Astrocyte of the cerebellum (primary cell): ENCODE results near the gene ZDHHC14.
"Not testable (repeated sequence)": the region's sequence is repeated elsewhere in the genome, so short reads cannot be mapped to it uniquely, and the experiment has no call there.

ENCODE experiments used
- DNase-seq: peaks from one replicate; pipeline ENCODE4 v3.0.0-alpha.2; 2011; ENCODE audit warnings: low read depth
- H3K4me3 ChIP-seq: 2 replicates; pipeline ENCODE4 v1.5.1; 2011; ENCODE audit warnings: mild to moderate bottlenecking, low read depth, low read length, moderate library complexity
- in situ Hi-C: cut with HindIII; loops from 2 replicates; pipeline ENCODE4 v1.10.0; 2017; ENCODE audit warnings: low sequenced_read_pairs
- TF ChIP-seq, protein P1 (sequence below): IDR thresholded peaks from 2 replicates; pipeline ENCODE4 v1.5.1; 2012; ENCODE audit warnings: low read length, low read depth, moderate library complexity, mild to moderate bottlenecking; ENCODE audit errors: missing control alignments

Gene ZDHHC14

DNA sequence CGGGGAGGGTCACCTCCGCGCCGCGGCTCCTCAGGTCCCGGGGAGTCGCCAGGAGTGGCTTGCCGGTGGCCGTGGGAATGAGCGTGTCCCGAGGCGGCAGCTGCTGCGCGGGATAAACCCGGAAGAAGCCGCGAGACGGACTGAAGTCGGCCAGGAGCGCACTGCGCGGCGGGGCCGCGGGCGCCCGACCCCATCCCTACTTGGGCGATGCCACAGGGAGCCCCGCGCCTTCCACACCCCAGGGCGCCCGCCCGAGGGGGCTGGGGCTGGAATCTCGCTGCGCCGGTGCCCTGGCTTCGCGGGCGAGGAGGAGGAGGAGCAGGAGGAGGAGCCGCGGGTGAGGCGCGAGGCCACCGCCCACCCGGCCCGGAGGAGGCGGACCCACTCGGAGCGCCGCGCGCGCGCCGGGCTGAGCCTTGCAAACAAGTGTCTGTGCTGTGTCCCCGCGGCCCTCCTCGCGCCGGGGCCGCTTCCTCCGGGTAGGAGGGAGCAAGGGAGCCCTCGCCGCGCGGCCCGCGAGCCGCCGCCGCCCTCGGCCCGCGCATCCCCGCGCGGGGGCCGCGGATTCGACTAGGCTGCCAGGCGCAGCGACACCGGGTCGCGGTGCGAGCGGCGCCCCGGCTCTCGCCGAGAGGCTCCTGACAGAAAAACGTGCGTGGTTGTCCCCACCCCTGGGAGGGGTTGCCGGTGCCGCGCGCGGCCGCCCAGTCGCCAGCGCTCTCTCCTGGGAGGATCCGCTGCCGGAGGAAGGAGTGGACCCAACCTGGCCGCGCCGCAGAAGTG, at the start of gene ZDHHC14:
Gene ZDHHC14 (plus strand): TSS at position 412 of the 783 bp plus-strand sequence.
- TF ChIP-seq, protein P1, sequence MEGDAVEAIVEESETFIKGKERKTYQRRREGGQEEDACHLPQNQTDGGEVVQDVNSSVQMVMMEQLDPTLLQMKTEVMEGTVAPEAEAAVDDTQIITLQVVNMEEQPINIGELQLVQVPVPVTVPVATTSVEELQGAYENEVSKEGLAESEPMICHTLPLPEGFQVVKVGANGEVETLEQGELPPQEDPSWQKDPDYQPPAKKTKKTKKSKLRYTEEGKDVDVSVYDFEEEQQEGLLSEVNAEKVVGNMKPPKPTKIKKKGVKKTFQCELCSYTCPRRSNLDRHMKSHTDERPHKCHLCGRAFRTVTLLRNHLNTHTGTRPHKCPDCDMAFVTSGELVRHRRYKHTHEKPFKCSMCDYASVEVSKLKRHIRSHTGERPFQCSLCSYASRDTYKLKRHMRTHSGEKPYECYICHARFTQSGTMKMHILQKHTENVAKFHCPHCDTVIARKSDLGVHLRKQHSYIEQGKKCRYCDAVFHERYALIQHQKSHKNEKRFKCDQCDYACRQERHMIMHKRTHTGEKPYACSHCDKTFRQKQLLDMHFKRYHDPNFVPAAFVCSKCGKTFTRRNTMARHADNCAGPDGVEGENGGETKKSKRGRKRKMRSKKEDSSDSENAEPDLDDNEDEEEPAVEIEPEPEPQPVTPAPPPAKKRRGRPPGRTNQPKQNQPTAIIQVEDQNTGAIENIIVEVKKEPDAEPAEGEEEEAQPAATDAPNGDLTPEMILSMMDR, result no peak
- in situ Hi-C loops, result no loop called here
- peak within 1 kb of the TSS; percentile 94 for H3K4me3 ChIP-seq
- DNase-seq, result peak; percentile 32

DNA sequence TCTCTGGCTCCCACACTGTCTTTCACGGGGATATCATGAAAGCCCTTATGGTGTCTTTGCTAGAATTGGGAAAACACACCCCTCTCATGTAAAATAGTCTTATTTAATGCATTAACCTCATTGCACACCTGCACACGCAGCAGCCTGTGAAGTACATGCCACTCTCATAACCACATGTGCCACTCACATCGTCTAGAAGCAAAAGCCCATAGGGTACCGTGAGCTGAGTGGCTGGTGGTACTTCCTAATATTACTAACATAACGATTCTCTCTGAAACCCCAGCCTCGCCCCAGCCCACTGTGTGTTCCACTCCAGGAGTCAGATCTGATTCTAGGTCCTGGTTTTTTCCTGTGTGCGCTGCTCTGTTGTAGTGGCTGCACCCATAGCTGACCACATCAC, 48.2 kb upstream of the ZDHHC14 start:
- no peak for DNase-seq
- TF ChIP-seq, protein P1, result no peak
- H3K4me3 ChIP-seq, result no peak overlapping the region
- in situ Hi-C loops, result no loop called here

DNA sequence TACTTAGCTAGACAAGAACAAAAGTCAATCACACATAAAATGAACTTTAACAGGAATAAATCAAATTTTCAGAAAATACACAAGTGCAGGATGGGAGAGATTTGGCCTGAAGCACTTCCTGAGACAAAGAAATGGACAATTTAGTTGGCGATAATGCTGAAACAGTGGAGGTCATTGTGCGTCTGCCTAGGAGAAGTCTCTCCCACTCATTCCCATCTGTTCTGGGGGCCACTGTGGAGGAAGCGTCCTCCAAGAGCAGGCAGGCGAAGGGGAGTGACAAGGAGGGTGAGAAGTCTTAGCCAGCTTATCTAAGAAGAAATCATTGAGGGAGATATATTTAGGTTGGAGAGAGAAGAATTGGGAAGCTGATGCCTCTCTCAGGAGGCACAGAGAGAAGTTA, 47.5 kb upstream of the ZDHHC14 start:
- DNase-seq, result no peak
- in situ Hi-C loops, result no loop called here
- TF ChIP-seq, protein P1, result no peak
- no peak overlapping the region for H3K4me3 ChIP-seq

DNA sequence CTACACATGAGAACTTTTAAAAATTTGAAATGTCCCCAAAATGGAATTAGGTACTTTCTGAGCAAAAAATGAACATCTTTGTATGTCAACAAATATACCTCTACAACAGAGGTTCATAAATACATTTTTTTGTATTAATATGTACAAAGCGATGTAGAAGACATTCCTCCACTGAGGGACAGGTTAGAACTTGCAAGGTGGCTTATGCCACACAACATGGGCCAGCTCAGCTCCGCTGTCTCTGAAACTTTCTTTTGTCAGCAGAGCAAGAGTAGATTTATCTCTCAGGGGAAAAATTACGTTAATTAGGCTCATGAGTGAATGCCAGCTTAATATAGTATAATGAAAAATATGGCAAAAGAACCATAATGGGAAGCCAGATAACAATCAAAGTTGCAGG, 47.0 kb upstream of the ZDHHC14 start:
- no peak for DNase-seq
- H3K4me3 ChIP-seq, result no peak overlapping the region
- TF ChIP-seq, protein P1, result no peak
- in situ Hi-C loops, result no loop called here

DNA sequence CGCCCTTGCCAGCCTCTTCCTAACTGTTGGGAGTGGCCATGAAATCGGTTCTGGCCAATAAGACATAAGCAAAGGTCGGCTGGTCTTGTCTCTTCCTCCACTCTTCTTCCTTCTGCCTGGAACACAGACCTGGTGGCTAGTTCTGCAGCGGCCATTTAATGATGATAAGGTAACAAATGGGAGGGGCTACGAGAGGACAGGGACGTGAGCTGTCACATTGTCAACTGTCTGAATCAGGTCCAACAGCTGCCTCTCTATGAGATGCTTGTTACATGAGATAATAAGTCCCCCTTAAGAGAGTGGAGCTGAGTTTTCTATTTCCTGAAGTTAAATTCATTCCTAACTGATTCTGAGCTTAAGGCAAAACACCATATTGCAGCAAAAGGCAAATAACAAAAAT, 45.2 kb upstream of the ZDHHC14 start:
- no peak for DNase-seq
- in situ Hi-C loops, result no loop called here
- TF ChIP-seq, protein P1, result no peak
- H3K4me3 ChIP-seq, result no peak overlapping the region

DNA sequence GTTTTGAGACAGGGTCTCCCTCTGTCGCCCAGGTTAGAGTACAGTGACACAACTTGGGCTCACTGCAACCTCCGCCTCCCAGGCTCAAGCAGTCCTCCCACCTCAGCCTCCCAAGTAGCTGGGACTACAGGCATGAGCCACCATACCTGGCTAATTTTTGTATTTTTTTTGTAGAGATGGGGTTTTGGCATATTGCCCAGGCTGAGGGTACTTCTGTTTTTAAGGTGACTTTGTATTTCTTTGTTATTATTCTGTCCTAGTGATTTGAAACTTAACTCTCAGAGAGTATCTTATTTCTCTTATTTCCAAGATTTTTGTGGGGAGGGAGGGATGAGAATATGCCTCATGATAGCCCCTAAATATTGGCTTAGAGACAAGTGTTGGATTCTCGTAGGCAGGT, 43.7 kb upstream of the ZDHHC14 start:
- H3K4me3 ChIP-seq, DNase-seq, in situ Hi-C loops: not testable (repeated sequence)

DNA sequence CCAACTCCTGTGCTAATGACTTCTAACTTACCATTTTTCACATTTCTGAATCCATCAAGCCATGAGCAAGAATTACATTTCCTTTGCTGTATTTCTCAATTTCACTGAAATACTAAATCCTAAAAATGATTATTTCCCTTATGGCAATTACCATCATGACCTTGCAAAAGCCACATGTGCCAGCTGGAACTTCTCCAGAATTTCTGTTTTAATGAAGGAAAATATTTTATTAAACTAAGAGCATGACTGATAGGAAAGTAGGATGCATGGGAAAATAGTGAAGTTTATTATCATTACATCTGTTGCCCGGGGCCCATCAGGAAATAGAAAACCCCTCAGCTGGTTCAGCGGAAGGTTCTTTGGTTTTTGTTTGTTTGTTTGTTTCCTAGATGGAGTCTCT, 43.2 kb upstream of the ZDHHC14 start:
- in situ Hi-C loops, result no loop called here
- no peak overlapping the region for H3K4me3 ChIP-seq
- DNase-seq, result no peak
- TF ChIP-seq, protein P1, result no peak
